DND-41 (cell line): ENCODE data around the gene FRMD8.
A peak's percentile ranks its signal among the peaks of the same experiment; 100 is the strongest.

Experiments used
- EZH2 ChIP-seq: IDR thresholded peaks from 3 replicates; pipeline ENCODE4 v1.6.1; 2012; ENCODE audit warnings: borderline replicate concordance, low read depth, mild to moderate bottlenecking, moderate library complexity, low read length, inconsistent platforms; ENCODE audit not compliant: severe bottlenecking
- TF ChIP-seq, protein P1 (sequence below): IDR thresholded peaks from 2 replicates; pipeline ENCODE4 v1.5.1; 2012; ENCODE audit warnings: borderline replicate concordance, low read length, moderate library complexity, mild to moderate bottlenecking; ENCODE audit not compliant: poor library complexity, severe bottlenecking; ENCODE audit errors: extremely low read depth

- TF ChIP-seq, protein P1, sequence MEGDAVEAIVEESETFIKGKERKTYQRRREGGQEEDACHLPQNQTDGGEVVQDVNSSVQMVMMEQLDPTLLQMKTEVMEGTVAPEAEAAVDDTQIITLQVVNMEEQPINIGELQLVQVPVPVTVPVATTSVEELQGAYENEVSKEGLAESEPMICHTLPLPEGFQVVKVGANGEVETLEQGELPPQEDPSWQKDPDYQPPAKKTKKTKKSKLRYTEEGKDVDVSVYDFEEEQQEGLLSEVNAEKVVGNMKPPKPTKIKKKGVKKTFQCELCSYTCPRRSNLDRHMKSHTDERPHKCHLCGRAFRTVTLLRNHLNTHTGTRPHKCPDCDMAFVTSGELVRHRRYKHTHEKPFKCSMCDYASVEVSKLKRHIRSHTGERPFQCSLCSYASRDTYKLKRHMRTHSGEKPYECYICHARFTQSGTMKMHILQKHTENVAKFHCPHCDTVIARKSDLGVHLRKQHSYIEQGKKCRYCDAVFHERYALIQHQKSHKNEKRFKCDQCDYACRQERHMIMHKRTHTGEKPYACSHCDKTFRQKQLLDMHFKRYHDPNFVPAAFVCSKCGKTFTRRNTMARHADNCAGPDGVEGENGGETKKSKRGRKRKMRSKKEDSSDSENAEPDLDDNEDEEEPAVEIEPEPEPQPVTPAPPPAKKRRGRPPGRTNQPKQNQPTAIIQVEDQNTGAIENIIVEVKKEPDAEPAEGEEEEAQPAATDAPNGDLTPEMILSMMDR: peak; percentile 46
- no peak for TF ChIP-seq EZH2
Measured at GRCh38 chr11:65352783-65353182, 33.7 kb upstream of the FRMD8 start.
